ENCODE data around the gene COX6A1.
A peak's percentile ranks its signal among the peaks of the same experiment; 100 is the strongest.
"Not testable (repeated sequence)": the region's sequence is repeated elsewhere in the genome, so short reads cannot be mapped to it uniquely, and the experiment has no call there.

The COX6A1 gene

GRCh38 chr12:120438495-120439198, 734 bp downstream of the COX6A1 start:
- Mint-ChIP-seq H3K4me1 (peaks cover 28% of the 10 kb centered on the region), H3K36me3 (ENCODE audit: insufficient read depth) (peaks cover 19% of the 10 kb centered on the region), H3K9me3 (no peaks in the 10 kb centered on the region), H3K27ac (ENCODE audit: low read depth) (peak overlapping the region; percentile 84), H3K4me3 (peak overlapping the region; percentile 86), H3K27me3 (no peaks in the 10 kb centered on the region)
- peak; percentile 1 for ATAC-seq (replicated peaks; ENCODE audit: extremely low read depth, poor library complexity, severe bottlenecking)
- DNase-seq (ENCODE audit: low spot score in 2 of 2): no peak

GRCh38 chr12:120439646-120440247, 1.8 kb downstream of the COX6A1 start:
- Mint-ChIP-seq H3K9me3 (no peaks in the 10 kb centered on the region), H3K4me1 (peaks cover 28% of the 10 kb centered on the region), H3K36me3 (ENCODE audit: insufficient read depth) (peaks cover 29% of the 10 kb centered on the region), H3K27me3 (no peaks in the 10 kb centered on the region), H3K4me3 (peak overlapping the region; percentile 86), H3K27ac (ENCODE audit: low read depth) (no peak overlapping the region)
- ATAC-seq (replicated peaks; ENCODE audit: extremely low read depth, poor library complexity, severe bottlenecking) (peak; percentile 52), DNase-seq (ENCODE audit: low spot score in 2 of 2) (peak; percentile 46 to 59)

- Mint-ChIP-seq H3K36me3 (ENCODE audit: insufficient read depth) (peaks cover 41% of the 10 kb centered on the region), H3K4me1 (peaks cover 30% of the 10 kb centered on the region), H3K27ac (ENCODE audit: low read depth) (peak overlapping the region; percentile 32), H3K4me3 (peak overlapping the region; percentile 97), H3K9me3 (no peaks in the 10 kb centered on the region), H3K27me3 (no peaks in the 10 kb centered on the region)
- ATAC-seq (replicated peaks; ENCODE audit: extremely low read depth, poor library complexity, severe bottlenecking): no peak
- DNase-seq (ENCODE audit: low spot score in 2 of 2): no peak
Measured at GRCh38 chr12:120444676-120445075, 6.8 kb downstream of the COX6A1 start.

- Mint-ChIP-seq H3K4me3 (peak within 1 kb of the TSS; percentile 97), H3K27me3 (no peaks in the 10 kb centered on the region), H3K9me3 (no peaks in the 10 kb centered on the region), H3K36me3 (ENCODE audit: insufficient read depth) (peaks cover 47% of the 10 kb centered on the region), H3K4me1 (peaks cover 22% of the 10 kb centered on the region), H3K27ac (ENCODE audit: low read depth) (peak within 1 kb of the TSS; percentile 98)
- ATAC-seq (replicated peaks; ENCODE audit: extremely low read depth, poor library complexity, severe bottlenecking) (peak; percentile 96), DNase-seq (ENCODE audit: low spot score in 2 of 2) (peak; percentile 80 to 84)
Measured at GRCh38 chr12:120445911-120446843, 8.3 kb downstream of the COX6A1 start, which contains the start of the genes GATC and TRIAP1. GATC (plus strand) TSS chr12:120446444; CDS start chr12:120446481, 37 bp downstream. TRIAP1 (minus strand) TSS chr12:120446384; CDS start chr12:120446372, 12 bp downstream.

- Mint-ChIP-seq H3K4me1 (peaks cover 22% of the 10 kb centered on the region), H3K36me3 (ENCODE audit: insufficient read depth) (peaks cover 43% of the 10 kb centered on the region), H3K4me3 (peak overlapping the region; percentile 97), H3K27ac (ENCODE audit: low read depth) (peak overlapping the region; percentile 98)
- not testable (repeated sequence) for H3K27me3 Mint-ChIP-seq; DNase-seq (ENCODE audit: low spot score in 2 of 2); H3K9me3 Mint-ChIP-seq
- ATAC-seq (replicated peaks; ENCODE audit: extremely low read depth, poor library complexity, severe bottlenecking): peak; percentile 30
Measured at GRCh38 chr12:120446844-120447178, 8.9 kb downstream of the COX6A1 start.

- Mint-ChIP-seq H3K27ac (ENCODE audit: low read depth) (peak overlapping the region; percentile 98), H3K4me3 (peak overlapping the region; percentile 97), H3K36me3 (ENCODE audit: insufficient read depth) (peaks cover 39% of the 10 kb centered on the region), H3K9me3 (no peaks in the 10 kb centered on the region), H3K4me1 (peaks cover 22% of the 10 kb centered on the region), H3K27me3 (no peaks in the 10 kb centered on the region)
- DNase-seq (ENCODE audit: low spot score in 2 of 2): no peak
- ATAC-seq (replicated peaks; ENCODE audit: extremely low read depth, poor library complexity, severe bottlenecking): no peak
Measured at GRCh38 chr12:120447992-120448391, 10.1 kb downstream of the COX6A1 start.

GRCh38 chr12:120452524-120452923, 14.6 kb downstream of the COX6A1 start:
- H3K9me3 Mint-ChIP-seq; H3K4me1 Mint-ChIP-seq; ATAC-seq (replicated peaks; ENCODE audit: extremely low read depth, poor library complexity, severe bottlenecking); H3K27ac Mint-ChIP-seq (ENCODE audit: low read depth); DNase-seq (ENCODE audit: low spot score in 2 of 2); H3K27me3 Mint-ChIP-seq; H3K4me3 Mint-ChIP-seq: not testable (repeated sequence)
- H3K36me3 Mint-ChIP-seq (ENCODE audit: insufficient read depth): peaks cover 36% of the 10 kb centered on the region

- ATAC-seq (replicated peaks; ENCODE audit: extremely low read depth, poor library complexity, severe bottlenecking): no peak
- no peak overlapping the region for H3K4me3 Mint-ChIP-seq
- no peak for DNase-seq (ENCODE audit: low spot score in 2 of 2)
- H3K4me1 Mint-ChIP-seq: no peaks in the 10 kb centered on the region
- no peaks in the 10 kb centered on the region for H3K9me3 Mint-ChIP-seq
- H3K27ac Mint-ChIP-seq (ENCODE audit: low read depth): no peak overlapping the region
- H3K27me3 Mint-ChIP-seq: no peaks in the 10 kb centered on the region
- H3K36me3 Mint-ChIP-seq (ENCODE audit: insufficient read depth): peaks cover 41% of the 10 kb centered on the region
Measured at GRCh38 chr12:120453060-120453750, 15.3 kb downstream of the COX6A1 start.

GRCh38 chr12:120453977-120454376, 16.1 kb downstream of the COX6A1 start:
- no peak for DNase-seq (ENCODE audit: low spot score in 2 of 2)
- peak; percentile 93 for ATAC-seq (replicated peaks; ENCODE audit: extremely low read depth, poor library complexity, severe bottlenecking)
- Mint-ChIP-seq H3K27ac (ENCODE audit: low read depth) (no peak overlapping the region), H3K36me3 (ENCODE audit: insufficient read depth) (peaks cover 47% of the 10 kb centered on the region), H3K4me1 (no peaks in the 10 kb centered on the region), H3K9me3 (no peaks in the 10 kb centered on the region), H3K27me3 (no peaks in the 10 kb centered on the region), H3K4me3 (no peak overlapping the region)

GRCh38 chr12:120455302-120455701, 17.4 kb downstream of the COX6A1 start:
- H3K9me3 Mint-ChIP-seq: no peaks in the 10 kb centered on the region
- no peak overlapping the region for H3K4me3 Mint-ChIP-seq
- no peaks in the 10 kb centered on the region for H3K27me3 Mint-ChIP-seq
- peaks cover 55% of the 10 kb centered on the region for H3K36me3 Mint-ChIP-seq (ENCODE audit: insufficient read depth)
- ATAC-seq (replicated peaks; ENCODE audit: extremely low read depth, poor library complexity, severe bottlenecking): no peak
- H3K4me1 Mint-ChIP-seq: no peaks in the 10 kb centered on the region
- no peak for DNase-seq (ENCODE audit: low spot score in 2 of 2)
- no peak overlapping the region for H3K27ac Mint-ChIP-seq (ENCODE audit: low read depth)

GRCh38 chr12:120457133-120457532, 19.2 kb downstream of the COX6A1 start:
- Mint-ChIP-seq H3K36me3 (ENCODE audit: insufficient read depth) (peaks cover 63% of the 10 kb centered on the region), H3K27me3 (no peaks in the 10 kb centered on the region), H3K4me3 (no peak overlapping the region), H3K9me3 (no peaks in the 10 kb centered on the region), H3K27ac (ENCODE audit: low read depth) (no peak overlapping the region), H3K4me1 (no peaks in the 10 kb centered on the region)
- ATAC-seq (replicated peaks; ENCODE audit: extremely low read depth, poor library complexity, severe bottlenecking): no peak
- DNase-seq (ENCODE audit: low spot score in 2 of 2): no peak

GRCh38 chr12:120460157-120460556, 22.2 kb downstream of the COX6A1 start:
- DNase-seq (ENCODE audit: low spot score in 2 of 2): no peak
- H3K27ac Mint-ChIP-seq (ENCODE audit: low read depth): no peak overlapping the region
- H3K4me1 Mint-ChIP-seq: peaks cover 4% of the 10 kb centered on the region
- H3K27me3 Mint-ChIP-seq: no peaks in the 10 kb centered on the region
- no peak for ATAC-seq (replicated peaks; ENCODE audit: extremely low read depth, poor library complexity, severe bottlenecking)
- no peak overlapping the region for H3K4me3 Mint-ChIP-seq
- no peaks in the 10 kb centered on the region for H3K9me3 Mint-ChIP-seq
- peaks cover 88% of the 10 kb centered on the region for H3K36me3 Mint-ChIP-seq (ENCODE audit: insufficient read depth)
